Measurements from ENCODE around the gene CDH2.

DNA sequence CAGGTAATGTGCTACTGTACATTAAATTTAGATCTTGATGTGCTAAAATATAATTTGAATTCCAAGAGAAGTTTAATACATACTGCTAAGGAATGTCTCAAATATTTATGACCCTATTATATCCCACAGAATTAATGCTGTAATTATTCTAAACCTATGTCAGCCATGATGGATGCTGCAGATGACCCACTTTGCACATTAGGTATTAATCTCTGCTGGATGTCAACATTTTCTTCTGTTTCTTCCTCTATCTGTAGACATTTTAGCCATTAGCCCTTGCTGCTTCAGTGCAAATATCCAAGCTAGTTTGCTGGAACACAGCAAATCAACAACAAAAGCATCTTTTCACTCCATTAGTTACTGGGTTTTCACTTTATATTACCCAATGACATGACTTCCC is 164.6 kb downstream of the CDH2 start:
- TF ChIP-seq EZH2 (IDR thresholded peaks at IDR 0.05): no peak
- TF ChIP-seq POLR2AphosphoS5 (IDR thresholded peaks at IDR 0.05; ENCODE audit: borderline replicate concordance, low read depth, low read length): no peak

Measured in SK-N-MC (cell line).